GM13977 (cell line): ENCODE measurements around the gene TENM3.

Experiments
- DNase-seq: peaks from one replicate; pipeline ENCODE4 v3.0.0; 2012; ENCODE audit warnings: low spot score
- in situ Hi-C: fragments of 300-500 bp; cut with MboI; formaldehyde crosslinking; loops from one replicate; pipeline ENCODE4 v1.12.0; 2022; ENCODE audit warnings: low sequenced_read_pairs, low pct_unique_long_range_greater_than_20kb, mixed read lengths, inconsistent platforms; ENCODE audit not compliant: unreplicated experiment
- TF ChIP-seq, protein P1 (sequence below): IDR thresholded peaks from 2 replicates; pipeline ENCODE4 v1.5.1; 2012; ENCODE audit warnings: mild to moderate bottlenecking, control low read depth; ENCODE audit not compliant: insufficient read depth; ENCODE audit errors: extremely low read depth, missing control alignments

Gene TENM3

DNA sequence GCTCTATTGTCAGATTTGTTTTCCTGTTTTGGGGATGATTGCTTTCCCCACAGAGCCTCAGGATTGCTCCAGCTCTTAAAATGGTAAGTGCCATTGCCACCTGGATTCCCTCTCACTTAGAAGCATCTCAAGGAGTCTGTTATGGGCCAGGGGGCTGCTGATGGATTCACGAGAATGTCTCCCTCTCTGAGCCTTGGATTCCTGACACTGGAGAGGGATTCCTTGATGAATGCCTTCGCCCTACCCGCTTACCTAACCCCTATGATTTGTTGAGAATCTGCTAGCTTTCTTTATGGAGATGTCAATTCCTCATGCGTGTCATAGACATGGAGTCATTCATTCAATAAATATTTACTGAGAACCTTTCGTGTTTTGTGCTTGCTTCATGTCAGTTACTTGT lies 36.9 kb upstream of the TENM3 start:
- no peak for DNase-seq
- in situ Hi-C loops: no loop called here
- TF ChIP-seq, protein P1, sequence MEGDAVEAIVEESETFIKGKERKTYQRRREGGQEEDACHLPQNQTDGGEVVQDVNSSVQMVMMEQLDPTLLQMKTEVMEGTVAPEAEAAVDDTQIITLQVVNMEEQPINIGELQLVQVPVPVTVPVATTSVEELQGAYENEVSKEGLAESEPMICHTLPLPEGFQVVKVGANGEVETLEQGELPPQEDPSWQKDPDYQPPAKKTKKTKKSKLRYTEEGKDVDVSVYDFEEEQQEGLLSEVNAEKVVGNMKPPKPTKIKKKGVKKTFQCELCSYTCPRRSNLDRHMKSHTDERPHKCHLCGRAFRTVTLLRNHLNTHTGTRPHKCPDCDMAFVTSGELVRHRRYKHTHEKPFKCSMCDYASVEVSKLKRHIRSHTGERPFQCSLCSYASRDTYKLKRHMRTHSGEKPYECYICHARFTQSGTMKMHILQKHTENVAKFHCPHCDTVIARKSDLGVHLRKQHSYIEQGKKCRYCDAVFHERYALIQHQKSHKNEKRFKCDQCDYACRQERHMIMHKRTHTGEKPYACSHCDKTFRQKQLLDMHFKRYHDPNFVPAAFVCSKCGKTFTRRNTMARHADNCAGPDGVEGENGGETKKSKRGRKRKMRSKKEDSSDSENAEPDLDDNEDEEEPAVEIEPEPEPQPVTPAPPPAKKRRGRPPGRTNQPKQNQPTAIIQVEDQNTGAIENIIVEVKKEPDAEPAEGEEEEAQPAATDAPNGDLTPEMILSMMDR: no peak

DNA sequence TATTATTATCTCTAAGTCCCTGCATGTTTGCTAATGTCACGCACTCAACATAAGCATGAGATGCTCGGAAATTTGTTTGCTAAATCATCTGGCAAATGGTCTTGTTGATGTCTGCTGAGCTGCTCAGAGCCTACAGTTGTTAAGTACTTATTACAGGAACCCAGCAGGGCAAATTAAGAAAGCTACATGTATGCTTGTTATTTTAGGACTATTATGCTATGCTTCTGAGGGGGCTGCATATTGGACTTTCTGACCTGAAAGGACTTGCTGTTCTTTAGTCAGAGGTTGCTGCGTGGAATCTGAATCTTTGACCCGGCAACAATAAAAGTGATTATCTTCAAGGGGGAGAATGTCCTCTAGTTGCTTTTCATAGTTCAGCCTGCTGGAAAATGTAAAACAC lies 36.3 kb upstream of the TENM3 start:
- no peak for DNase-seq

DNA sequence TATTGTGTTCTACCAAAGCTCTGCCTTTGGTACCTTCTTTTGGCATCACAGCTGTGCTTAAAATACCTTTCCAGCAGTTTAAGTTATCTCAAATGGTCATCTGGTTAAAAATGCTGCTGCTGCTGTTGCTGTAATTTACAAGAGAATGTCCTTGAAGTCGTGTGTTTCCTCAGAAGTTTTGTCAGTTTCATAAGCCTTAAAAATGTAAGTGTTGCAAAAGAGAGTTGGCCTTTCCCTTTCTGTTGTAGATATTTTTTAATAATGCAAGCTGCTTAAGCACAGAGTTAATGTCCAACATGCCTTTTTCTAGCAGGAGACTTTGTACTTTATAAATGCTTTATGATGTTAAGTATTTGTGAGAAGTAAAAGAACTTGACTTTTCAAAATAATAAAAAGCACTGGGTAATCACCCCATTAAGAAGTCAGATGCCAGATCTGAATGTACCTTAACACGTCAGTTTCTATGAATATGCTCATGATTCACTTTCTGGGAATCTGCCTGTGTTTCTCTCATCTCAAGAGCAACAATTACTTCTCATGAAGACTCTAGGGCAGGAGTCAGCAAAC lies 35.3 kb upstream of the TENM3 start:
- TF ChIP-seq, protein P1: no peak
- in situ Hi-C loops: no loop called here
- no peak for DNase-seq

More for the DNA sequence above, 36.3 kb upstream of the TENM3 start:
- TF ChIP-seq, protein P1: no peak
- in situ Hi-C loops: no loop called here

DNA sequence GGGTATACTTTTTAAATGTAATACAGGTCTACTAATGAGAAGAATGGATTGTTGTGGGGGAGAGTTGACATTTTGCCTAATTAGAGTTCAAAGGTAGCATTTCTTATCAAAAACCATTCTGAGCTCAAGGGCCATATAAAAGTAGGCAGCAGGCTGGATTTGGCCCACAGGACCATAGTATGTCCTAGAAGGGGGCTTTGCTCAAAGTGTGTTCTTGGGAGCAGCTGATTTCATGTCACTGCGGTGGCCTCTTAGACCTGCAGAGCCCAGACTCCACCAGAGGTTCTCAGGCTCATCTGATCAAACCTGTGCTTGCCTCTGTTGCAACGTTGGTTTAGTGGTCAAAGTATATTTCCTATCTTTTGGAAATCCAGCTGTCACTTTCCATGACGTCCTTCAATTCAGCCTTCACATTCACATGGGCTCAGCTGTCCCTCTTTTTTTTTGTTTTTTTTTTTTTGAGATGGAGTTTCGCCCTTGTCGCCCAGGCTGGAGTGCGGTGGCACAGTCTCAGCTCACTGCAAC lies 34.6 kb upstream of the TENM3 start:
- DNase-seq: no peak
- in situ Hi-C loops: no loop called here
- TF ChIP-seq, protein P1: no peak

DNA sequence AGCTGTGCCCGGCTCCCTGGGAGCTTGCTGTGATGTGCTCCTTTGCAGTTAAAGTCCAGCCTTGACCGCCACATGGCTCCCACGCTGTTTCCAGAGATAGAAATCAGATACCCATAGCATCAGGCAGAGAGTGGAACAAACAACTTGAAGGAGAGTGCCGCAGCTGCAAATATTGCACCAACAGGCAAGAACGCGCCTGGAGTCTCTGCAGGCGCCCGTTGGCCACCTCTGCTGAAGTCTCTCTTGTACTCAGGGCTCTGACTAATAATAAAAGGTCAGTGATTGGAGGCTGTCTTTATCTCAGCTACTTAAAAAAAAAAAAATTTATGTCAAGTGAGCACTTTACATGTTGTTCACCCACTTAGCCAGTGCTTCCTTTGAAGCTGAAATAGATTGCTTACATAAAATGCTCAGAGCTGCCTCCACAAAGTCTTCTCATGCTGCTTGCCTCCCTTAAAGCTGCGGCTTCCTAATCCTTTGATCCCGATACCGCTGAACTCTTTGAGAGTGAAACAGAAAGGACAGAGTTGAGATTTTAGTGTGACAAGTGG lies 30.9 kb upstream of the TENM3 start:
- TF ChIP-seq, protein P1: no peak
- in situ Hi-C loops: no loop called here
- no peak for DNase-seq

DNA sequence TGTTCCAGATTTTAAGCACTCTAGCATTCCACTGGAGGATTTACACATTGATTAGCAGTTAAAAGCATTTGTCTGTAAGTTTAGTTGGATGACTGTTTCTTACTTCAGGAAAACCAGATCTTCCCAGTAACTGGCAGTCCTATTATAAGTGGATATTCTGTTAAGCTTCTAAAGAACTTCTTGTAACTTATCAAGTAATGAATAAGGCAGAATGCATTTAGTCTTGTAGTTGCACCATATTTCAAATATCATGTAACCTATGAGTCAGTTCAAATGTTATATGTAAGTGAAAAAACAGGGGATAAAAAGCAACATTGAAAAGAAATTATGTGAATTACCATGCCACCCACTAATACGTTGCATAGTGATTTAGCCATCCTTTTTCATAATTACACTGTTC lies 30.2 kb upstream of the TENM3 start:
- in situ Hi-C loops: no loop called here
- no peak for DNase-seq
- TF ChIP-seq, protein P1: no peak
